BJ (cell line): ENCODE measurements around the gene HDC. TPM values are rescaled to one million over a fixed set of nuclear protein-coding genes. Genes with fewer than 3 reads are reported as not detected.

Experiments used
- CTCF ChIA-PET: fragments of 350-600 bp; formaldehyde crosslinking; extraction: SDS; loops from one replicate; lab custom pipeline; 2021; ENCODE audit warnings: antibody characterized with exemption, inconsistent platforms; lab: Yijun Ruan, JAX
- POLR2A ChIA-PET: fragments of 300-600 bp; sonication (Branson Sonifier 250); formaldehyde crosslinking; extraction: SDS; loops from one replicate; lab custom pipeline; 2021; ENCODE audit warnings: antibody characterized with exemption; lab: Charles Lee
- DNase-seq: peaks from one replicate; pipeline ENCODE4 v3.0.0-alpha.2; 2011; ENCODE audit warnings: low read depth
- H3K27me3 ChIP-seq: 2 replicates; pipeline ENCODE4 v1.6.0; 2011; ENCODE audit warnings: low read length; ENCODE audit not compliant: control insufficient read depth, insufficient read depth
- H3K36me3 ChIP-seq: 2 replicates; pipeline ENCODE4 v1.5.1; 2011; ENCODE audit warnings: low read length; ENCODE audit not compliant: control insufficient read depth, insufficient read depth
- H3K4me3 ChIP-seq: 2 replicates; pipeline ENCODE4 v1.5.1; 2011; ENCODE audit warnings: low read depth, mild to moderate bottlenecking, control low read depth, low read length
- polyA plus RNA-seq: library from polyadenylated mRNA; depleted of rRNA; stranded (reverse); fragments of >200 nt; gene quantifications from 2 replicates; pipeline ENCODE4 v1.2.3, GENCODE V29; 2011
- TF ChIP-seq, protein P1 (sequence below): IDR thresholded peaks from 2 replicates; pipeline ENCODE4 v1.5.1; 2011; ENCODE audit warnings: low read depth, mild to moderate bottlenecking, control low read depth, inconsistent platforms, low read length, moderate library complexity; ENCODE audit not compliant: insufficient read depth

HDC gene
- polyA plus RNA-seq, 1 experiment: not detected

DNA sequence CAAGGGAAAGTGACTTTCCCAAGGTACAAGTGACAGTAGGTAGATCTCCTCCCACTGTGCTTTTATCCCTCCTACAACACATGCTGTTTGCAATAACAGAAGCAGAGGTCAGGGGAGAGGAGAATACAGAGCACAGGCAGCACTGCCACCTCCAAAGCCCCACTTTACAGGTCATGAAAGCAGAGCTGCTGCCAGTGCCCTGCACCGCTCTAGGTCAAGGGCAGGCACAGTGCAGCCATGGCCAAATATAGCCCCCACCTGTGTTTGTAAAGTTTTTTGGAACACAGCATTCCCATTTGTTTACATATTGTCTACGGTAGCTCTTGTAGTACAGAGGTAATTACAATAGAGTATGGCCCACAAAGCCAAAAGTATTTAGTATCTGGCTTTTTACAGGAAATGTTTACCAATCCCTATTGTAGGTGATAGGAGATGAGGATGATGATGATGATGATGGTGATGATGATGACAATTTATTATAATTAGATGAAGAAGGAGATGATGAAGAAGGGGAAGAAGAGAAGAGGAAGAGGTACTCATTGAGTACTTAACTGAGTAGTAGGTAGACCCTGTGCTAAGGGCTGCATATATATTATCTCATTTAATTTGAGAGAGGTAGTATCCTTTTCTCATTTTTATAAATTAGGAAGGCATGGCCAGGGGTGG, 20.4 kb downstream of the HDC start:
- Histone ChIP-seq H3K36me3 (no peaks in the 10 kb centered on the region), H3K27me3 (no peaks in the 10 kb centered on the region), H3K4me3 (no peak overlapping the region)
- CTCF ChIA-PET: no interaction called here
- no peak for DNase-seq
- POLR2A ChIA-PET: no interaction called here
- TF ChIP-seq, protein P1, sequence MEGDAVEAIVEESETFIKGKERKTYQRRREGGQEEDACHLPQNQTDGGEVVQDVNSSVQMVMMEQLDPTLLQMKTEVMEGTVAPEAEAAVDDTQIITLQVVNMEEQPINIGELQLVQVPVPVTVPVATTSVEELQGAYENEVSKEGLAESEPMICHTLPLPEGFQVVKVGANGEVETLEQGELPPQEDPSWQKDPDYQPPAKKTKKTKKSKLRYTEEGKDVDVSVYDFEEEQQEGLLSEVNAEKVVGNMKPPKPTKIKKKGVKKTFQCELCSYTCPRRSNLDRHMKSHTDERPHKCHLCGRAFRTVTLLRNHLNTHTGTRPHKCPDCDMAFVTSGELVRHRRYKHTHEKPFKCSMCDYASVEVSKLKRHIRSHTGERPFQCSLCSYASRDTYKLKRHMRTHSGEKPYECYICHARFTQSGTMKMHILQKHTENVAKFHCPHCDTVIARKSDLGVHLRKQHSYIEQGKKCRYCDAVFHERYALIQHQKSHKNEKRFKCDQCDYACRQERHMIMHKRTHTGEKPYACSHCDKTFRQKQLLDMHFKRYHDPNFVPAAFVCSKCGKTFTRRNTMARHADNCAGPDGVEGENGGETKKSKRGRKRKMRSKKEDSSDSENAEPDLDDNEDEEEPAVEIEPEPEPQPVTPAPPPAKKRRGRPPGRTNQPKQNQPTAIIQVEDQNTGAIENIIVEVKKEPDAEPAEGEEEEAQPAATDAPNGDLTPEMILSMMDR: no peak

DNA sequence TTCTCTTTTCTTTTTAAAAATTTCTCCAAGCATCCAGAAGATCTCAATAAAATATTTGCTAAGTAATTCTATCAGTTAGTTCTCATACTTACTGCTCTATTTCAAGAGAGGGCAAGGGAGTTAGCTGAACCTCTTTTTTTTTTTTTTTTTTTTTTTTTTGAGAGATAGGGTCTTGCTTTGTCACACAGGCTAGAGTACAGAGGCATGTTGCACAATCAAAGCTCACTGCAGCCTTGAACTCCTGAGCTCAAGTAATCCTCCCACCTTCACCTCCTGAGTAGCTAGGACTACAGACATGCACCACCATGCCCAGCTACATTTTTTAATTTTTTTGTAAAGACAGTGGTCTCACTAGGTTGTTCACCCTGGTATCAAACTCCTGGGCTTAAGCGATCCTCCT, 21.4 kb downstream of the HDC start:
- DNase-seq: no peak
- CTCF ChIA-PET: no interaction called here
- Histone ChIP-seq H3K27me3 (no peaks in the 10 kb centered on the region), H3K4me3 (no peak overlapping the region), H3K36me3 (no peaks in the 10 kb centered on the region)
- POLR2A ChIA-PET: no interaction called here
- TF ChIP-seq, protein P1: no peak

DNA sequence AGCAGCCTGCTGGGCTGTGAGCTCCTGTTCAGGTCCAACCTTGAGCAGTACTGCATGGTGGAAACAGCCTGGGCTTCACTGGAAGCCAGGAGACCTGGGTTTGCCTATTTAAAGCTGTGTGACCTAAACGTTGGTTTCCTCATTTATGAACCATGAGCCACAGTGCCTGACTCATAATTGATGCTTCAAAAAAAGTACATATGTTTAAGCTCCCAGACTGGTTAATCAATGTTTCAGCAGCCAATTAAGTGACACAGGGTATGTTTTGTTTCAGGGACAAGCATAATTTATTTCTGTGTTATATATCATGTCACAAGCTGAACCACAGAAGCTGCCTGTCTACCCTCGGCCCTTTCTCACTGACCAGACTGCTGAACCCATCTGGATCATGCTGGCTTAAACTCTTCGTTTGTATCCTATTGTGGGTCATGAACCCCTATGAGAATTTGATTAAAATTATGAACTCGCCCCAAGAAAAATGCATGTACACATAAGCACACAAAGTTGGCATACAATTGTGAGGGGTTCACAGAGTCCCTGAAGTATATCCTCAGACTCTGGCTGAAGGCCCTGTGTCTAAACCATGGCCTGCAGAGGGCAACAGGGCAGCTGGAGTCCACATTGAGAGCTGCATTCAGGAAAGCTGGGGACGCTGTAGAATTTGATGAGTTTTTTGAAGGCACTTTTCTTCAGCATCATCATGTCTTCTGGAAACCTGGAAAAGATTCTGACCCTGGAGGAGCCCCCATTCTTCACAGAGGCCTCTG, 23.7 kb downstream of the HDC start:
- TF ChIP-seq, protein P1: 0 out of 2 replicates have a peak, but pooled peaks have one; percentile 2
- DNase-seq: no peak
- no peaks in the 10 kb centered on the region for H3K27me3 ChIP-seq
- CTCF ChIA-PET: interaction anchor here (0.7 to 2.3 kb wide), 6 partner anchors 9 to 54 kb away, joined by 3 to 8 read pairs (median 4); no protein-coding TSS in a partner anchor
- no peak overlapping the region for H3K4me3 ChIP-seq
- POLR2A ChIA-PET: interaction anchor here (0.5 to 0.6 kb wide), 3 partner anchors 85 to 524 kb away, joined by 3 to 13 read pairs (median 3); partner anchors contain the start of gene SPPL2A
- H3K36me3 ChIP-seq: no peaks in the 10 kb centered on the region

DNA sequence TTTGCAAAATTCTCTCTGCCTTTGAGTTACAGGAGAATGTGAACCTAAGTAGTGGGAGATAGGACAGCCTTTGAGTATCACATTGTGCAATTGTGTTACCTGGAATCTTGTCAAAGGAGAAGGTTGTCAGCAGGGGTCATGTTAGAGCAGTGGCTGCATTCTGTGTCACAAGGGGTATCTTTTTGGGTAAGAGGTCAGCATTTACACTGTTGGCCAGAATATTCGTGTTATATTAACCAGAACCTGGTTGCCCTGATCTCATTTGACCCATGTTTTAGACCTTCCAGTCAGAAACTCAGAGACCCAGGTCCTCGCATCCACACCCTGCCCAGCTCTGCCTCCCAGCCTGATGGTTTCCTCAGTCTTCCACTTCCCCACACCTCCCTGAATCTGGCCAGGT, 27.3 kb downstream of the HDC start:
- ChIA-PET POLR2A (no interaction called here), CTCF (no interaction called here)
- H3K4me3 ChIP-seq: no peak overlapping the region

DNA sequence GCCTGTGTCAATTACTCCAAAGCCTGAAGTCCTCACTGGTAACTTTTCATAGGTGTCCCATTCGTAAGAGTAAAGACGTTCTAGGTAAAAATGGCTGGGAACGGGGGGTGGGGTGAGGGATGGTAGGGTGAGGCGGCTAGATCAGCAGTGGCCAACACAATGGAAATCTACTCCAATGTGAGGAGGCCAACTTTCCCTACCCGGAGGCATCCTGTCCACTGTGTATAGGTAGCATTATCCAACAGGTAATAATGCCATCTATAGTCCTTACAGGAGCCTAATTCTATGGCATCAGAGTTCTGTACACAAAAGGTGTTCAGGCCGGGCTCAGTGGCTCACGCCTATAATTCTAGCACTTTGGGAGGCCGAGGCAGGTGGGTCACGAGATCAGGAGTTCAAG, 29.1 kb downstream of the HDC start:
- no peak for DNase-seq
- CTCF ChIA-PET: no interaction called here
- TF ChIP-seq, protein P1: no peak
- POLR2A ChIA-PET: no interaction called here
- no peaks in the 10 kb centered on the region for H3K36me3 ChIP-seq
- H3K4me3 ChIP-seq: no peak overlapping the region
- no peaks in the 10 kb centered on the region for H3K27me3 ChIP-seq

More for the DNA sequence above, 27.3 kb downstream of the HDC start:
- DNase-seq: no peak
- H3K36me3 ChIP-seq: no peaks in the 10 kb centered on the region
- no peaks in the 10 kb centered on the region for H3K27me3 ChIP-seq
- TF ChIP-seq, protein P1: no peak
